GOT3 (cell line): ENCODE measurements around the gene PPP1R13L.

Experiments
- DNase-seq: peaks from one replicate; lab custom pipeline; 2025; ENCODE audit warnings: mixed read lengths; lab: John Stamatoyannopoulos, UW

PPP1R13L gene, protein sequence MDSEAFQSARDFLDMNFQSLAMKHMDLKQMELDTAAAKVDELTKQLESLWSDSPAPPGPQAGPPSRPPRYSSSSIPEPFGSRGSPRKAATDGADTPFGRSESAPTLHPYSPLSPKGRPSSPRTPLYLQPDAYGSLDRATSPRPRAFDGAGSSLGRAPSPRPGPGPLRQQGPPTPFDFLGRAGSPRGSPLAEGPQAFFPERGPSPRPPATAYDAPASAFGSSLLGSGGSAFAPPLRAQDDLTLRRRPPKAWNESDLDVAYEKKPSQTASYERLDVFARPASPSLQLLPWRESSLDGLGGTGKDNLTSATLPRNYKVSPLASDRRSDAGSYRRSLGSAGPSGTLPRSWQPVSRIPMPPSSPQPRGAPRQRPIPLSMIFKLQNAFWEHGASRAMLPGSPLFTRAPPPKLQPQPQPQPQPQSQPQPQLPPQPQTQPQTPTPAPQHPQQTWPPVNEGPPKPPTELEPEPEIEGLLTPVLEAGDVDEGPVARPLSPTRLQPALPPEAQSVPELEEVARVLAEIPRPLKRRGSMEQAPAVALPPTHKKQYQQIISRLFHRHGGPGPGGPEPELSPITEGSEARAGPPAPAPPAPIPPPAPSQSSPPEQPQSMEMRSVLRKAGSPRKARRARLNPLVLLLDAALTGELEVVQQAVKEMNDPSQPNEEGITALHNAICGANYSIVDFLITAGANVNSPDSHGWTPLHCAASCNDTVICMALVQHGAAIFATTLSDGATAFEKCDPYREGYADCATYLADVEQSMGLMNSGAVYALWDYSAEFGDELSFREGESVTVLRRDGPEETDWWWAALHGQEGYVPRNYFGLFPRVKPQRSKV

DNA sequence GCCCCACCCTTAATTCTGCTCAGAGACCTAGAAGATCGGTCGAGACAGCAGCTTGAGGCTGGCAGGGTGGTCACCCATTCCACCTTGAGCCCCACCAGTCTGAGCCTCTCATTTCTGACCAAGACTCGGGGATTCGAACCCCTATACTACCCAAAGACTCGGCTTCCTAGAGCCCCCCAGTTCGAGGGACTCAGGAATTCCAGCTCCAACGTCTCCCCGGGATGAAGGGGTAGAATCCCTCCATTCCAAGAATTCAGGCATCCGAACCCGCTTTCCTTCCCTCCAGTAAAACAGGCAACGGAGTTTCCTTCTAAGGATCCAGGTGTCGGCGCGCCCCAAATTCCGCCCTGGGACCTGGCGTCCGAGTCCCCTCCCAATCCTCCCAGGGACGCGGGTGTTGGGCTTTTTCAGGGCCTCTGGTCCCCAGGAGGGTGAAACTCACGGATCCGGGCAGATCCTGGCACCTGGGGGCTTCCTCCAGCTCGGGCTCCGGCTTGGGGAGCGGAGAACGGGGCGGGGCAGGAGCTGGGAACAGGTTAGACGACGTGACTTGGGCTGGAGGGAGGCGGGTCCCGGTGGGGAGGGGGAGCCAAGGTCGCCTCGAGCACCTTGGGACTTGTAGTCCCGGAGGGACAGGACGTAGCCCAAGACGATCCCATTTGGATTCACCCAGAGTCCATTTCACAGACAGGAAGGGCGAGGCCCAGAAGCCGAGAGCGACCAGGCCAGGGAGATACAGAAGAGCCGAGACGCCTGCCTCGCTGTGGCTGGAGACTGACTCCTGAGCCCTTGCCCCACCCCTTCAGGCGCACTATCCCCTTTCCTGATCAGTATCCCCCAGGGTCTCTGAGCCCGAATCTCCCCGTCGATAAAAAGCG lies at the start of gene PPP1R13L:
Gene PPP1R13L (minus strand): TSS at position 513 of the 878 bp plus-strand sequence. CDS start 6,751 bp downstream, outside the sequence.
- DNase-seq = no peak

DNA sequence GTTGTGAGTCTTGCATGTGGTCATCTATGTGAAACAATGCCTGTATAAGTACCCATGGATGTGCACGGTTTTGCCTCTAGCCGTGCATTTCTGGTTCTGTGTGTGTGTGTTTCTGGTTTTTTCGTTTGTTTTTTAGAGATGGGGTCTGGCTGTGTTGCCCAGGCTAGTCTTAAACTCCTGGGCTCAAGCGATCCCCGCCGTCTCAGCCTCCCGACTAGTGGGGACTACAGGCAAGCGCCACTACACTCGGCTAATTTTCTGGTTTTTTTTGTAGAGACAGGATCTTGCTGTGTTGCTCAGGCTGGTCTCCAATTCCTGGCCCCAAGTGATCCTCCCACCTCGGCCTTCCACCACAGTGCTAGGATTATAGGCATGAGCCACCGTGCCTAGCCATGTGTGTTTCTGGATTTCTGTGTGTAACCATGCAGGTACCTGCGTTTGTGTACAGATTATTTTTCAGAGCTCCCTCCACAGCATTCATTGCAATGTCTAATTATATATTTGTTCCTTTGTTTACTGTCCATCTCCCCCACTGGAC lies 47.0 kb upstream of the PPP1R13L start:
- no peak for DNase-seq

DNA sequence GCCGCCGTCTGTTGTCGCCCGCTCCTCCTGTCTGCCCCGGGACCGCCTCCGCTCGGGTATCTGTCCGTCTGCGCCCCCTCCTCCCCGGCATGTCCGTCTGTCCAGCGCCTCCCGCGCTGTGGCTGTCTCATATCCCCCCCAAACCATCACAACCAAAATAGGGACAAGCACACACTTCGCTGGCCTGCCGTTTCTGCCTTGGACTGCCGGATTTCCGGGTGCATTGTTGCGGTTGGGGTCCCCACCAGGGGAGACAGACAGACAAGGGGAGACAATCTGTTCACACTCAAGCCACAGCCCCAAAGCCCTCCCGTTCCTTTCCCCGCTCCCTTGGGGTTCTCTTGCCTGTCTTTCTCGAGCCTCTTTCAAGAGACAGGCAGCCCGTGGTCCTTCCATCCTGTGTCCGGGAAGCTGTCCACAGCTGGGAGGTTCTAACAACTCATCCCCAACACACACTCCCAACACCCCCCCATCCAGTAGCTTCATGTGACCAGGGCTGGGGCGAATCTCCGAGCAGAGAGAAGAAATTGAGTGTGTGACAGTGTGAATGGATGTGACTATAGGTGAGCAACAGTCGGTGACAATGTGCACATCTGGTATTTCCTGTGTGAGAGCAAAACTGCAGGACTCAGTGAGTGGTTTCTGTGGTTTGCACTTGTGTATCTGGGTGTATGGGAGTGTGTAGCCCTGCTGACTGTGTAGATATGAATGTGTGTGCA lies 46.4 kb upstream of the PPP1R13L start:
- DNase-seq = peak; percentile 59

DNA sequence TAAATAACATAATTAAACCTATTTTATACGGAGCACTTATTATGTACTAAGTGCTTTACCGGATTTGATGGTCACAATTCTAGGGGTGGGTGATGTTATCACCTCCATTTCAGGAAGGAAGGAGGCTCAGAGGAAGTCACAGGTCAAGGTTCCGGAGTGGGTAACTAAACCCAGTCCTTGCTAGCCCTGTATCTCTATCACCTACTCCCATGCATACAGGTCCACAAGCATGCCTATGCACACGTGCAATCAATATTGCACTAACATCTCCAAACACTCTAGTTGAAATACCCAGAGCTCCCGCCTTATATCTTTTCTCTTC lies 45.1 kb upstream of the PPP1R13L start:
- DNase-seq = no peak

DNA sequence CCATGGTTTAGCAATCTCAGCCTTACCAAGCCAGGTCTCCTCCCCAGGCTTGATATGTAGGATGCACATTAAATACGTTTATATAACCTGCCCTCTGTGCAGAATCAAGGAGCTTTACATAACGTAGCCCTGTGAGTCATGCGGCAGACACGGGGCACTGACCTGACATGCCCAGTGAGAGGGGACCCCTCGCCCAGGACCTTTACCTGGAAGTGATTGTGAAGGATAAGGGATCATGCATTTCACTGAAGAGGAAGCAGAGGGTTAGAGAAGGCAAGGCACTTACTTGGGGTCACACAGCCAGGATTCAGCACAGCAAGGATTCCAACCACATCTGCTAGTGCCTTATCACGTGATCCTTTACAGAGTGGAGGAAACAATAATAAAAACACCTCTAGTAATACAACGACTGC lies 44.0 kb upstream of the PPP1R13L start:
- DNase-seq = no peak

DNA sequence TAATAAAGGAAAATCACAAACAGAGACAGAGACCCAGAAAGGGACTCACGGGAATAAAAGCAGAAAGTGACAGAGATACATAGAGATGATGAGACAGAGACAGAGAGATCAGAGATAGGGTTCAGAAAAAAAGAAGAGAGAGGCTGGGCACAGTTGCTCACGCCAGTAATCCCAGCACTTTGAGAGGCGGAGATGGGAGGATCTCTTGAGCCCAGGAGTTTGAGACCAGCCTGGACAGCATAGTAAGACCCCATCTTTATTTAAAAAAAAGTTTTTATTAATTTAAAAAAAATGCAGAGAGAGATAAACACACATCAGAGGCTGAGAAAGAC lies 43.5 kb upstream of the PPP1R13L start:
- no peak for DNase-seq

DNA sequence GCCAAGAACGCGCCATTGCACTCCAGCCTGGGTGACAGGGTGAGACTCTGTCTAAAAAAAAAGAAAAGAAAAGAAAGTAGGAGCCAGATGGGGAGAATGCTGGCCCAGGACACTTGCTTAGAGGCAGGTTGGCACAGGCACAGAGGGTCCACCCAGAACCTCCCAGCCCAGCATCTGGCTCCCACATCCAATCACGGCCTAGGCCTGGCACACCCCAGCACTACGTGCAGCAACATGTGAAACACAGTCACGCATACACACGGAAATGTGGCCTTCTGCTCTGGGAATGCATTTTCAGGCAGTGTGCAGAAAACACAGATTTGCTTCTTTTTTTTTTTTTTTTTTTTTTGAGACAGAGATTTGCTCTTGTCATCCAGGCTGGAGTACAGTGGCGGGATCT lies 42.1 kb upstream of the PPP1R13L start:
- no peak for DNase-seq

DNA sequence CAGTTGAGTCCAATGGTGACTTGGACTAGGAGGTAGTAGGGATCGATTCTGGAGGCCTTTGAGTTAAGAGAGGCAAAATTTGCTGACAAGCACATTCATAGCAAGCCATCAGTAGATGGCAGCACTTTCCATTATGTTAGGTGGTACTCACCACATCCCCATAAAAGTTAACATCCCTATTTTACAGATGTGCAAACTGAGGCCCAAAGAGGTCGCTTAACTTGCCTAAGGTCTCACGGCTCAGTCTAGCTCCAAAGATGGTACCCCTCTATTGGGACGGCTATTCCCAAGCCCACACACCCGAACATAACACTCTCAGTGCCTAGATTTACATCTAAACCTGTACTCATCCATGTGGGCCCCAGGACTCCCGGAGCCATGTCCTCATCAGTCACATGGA lies 41.4 kb upstream of the PPP1R13L start:
- DNase-seq = no peak

DNA sequence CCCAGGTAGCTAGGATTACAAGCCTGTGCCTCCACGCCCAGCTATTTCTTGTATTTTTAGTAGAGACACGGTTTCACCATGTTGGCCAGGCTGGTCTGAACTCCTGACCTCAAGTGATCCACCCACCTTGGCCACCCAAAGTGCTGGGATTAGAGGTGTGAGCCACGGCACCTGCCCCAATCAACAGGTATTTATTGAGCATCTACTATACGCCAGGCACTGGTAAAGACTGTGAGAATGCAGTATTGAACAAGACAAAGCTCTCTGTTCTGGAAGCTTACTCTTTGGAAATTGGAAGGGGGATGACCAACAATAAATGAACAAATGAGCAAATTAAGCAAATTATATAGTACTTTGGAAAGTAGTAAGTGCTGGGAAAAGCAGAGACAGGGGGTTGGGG lies 40.3 kb upstream of the PPP1R13L start:
- no peak for DNase-seq

DNA sequence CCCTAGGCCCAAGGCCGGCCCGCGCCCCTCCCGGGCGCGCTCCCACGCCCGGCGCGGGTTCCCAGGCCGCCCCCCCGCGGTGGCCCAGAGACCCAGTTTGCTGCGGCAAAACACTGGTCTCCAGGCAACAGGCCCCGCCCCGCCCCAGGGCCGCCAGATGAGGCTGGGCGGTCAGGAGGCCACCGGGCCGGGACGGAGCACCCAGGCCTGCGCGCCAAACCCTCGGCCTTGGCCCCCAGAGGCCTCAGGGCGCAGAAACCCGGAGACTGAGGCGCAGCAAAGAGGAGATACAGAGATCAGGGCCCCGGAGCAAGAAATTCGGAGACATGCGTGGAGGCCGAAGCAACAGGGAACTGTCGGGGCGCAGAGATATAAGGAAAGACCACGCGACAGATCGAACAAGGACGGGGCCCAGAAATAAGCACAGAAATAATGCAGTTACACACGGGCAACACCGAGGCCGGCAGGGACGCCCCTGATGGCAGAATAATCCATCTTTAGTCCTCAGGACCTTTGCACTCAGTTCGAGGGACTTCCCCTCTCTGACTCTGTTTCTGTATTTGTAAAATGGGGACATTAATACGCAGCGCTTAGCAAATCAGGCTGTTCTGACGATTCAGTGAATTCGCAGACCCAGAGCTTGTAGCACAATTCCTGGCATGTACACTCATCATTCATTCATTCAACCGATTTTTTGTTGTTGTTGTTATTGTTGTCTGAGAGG lies 39.6 kb upstream of the PPP1R13L start:
- peak; percentile 51 for DNase-seq

DNA sequence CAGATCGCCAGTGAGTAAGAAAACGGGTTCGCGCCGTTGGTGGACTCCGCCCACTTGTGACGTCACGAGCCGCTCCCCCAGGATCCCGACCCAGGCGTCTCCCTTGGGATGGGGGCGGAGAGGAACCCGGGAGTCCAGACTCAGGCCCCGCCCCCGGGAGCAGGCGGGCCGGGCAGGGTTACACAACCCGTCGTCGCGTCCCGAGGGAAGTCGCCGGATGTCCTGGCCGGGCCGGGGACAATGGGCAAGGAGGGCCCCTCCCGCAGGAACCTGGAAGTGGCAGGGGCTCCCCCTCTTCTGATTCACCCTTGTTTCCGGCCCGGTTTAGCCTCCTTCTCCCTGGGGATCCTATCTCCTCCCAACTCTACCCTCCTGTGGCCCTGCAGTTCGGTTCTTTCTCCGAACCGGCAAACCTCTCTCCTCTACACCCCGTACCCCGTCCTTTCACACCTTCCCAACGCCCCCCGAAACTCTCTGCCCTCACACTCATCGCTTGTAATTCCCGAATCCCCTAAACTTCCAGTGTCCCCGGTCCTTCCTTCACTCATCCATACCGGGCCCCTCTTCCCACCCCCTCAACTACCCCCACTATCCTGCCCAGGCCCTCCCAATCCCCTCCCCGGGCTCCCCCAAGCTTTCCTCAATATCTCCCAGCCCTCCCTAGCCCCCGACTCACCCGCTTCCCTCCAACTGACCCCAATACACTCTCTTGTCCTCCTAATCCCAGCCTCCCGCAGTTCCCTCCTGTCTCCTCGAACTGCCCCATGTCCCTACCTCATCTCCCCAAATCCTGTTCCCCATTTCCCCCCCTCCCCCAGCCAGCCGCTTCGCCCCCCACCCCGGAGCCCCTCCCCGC lies 38.8 kb upstream of the PPP1R13L start:
- peak; percentile 70 for DNase-seq

DNA sequence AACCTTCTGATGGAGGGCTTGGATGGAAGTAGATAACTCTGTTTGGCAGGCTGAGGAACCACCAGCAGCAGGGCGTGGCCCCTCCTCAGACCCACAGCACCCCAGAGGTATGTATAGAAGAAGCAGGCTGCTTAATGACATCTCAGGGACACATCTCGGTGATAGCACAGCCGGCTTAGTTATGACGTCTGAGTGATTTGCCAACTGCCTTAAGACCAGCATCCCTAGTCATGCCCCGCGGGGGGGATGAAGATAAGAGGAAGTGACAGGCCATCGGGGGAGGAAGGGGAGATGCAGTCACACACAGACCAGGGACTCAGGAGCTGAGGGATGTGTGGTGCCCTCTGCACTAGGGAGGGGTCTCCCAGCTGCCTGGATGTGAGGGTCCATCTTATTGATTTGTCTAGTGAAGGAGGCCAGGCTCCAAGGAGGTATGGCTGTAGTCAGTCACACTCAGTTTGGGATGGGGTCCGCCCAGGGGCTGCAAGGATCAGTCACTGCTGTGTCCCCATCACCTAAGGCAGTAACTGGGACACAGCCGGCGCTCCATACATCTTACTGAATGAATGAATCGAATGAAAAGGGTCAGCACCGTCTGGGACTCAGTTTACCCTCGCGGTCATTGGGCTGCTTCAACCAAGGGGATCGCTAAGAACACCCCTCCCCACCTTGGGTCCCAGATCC lies 38.1 kb upstream of the PPP1R13L start:
- no peak for DNase-seq

DNA sequence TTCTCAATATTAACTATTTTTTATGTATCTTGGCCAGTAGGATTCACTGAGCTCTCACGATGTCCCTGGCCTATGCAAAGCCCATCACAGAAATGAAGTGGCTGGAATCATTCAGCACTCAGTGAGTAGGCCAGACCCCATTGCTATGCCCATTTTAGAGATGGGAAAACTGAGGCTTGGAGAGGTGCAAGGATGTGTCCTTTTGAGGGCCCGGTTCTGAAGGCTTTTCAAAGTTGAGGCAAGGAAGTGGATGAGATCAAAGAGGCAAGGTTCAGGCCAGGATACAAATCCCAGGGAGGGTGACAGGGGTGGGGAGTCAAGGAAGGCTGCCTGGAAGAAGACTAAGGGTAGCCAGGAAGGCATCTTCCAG lies 37.5 kb upstream of the PPP1R13L start:
- DNase-seq = no peak

DNA sequence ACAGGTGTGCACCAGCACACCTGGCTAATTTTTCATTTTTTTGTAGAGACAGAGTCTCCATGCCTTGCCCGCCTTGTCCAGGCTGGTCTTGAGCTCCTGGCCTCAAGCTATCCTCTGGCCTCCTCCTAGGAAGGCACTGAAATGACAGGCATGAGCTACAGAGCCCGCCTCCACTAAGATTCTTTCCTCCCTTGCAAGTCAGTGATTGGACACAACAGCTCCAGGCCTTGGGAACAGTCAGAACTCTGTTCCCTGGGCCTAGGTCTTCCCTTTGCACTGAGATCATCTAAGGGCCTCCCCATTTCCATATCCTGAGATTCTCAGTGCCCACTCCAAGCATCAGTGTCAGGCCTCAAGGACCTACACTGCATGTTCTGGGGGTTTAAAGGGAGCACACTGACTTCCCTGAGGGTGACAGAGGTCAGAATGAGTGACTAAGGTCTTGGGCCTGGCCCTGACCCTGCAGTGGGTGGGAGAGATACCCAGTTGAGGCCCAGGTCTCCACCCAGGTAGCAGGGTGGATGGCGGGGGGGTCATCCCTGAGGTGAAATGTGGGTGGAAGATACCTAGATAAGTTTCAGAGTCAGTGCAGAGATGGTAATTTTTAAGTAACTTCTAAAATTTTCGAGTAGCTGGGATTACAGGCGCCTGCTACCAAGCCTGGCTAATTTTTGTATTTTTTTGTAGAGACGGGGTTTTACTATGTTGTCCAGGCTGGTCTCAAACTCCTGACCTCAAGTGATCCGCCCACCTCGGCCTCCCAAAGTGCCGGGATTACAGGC lies 36.2 kb upstream of the PPP1R13L start:
- no peak for DNase-seq

DNA sequence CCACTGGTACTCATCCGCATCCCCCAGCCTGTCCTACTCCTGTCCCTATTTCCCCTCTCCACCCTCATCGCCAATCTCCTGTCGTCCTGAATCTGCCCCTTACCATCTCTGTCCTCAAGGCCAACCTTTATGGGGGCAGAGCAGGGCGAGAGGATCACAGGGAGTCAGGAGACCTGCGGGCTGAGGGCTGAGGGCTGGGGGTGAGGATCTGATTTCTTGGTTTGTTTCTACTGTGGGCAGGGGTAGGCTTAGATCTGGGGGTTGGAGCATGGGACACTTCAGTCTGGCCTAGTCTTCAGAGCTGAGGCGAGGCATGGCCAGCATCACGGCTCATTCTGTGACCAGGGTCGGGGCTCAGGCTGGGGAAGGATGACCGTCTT lies 35.4 kb upstream of the PPP1R13L start:
- DNase-seq = no peak

DNA sequence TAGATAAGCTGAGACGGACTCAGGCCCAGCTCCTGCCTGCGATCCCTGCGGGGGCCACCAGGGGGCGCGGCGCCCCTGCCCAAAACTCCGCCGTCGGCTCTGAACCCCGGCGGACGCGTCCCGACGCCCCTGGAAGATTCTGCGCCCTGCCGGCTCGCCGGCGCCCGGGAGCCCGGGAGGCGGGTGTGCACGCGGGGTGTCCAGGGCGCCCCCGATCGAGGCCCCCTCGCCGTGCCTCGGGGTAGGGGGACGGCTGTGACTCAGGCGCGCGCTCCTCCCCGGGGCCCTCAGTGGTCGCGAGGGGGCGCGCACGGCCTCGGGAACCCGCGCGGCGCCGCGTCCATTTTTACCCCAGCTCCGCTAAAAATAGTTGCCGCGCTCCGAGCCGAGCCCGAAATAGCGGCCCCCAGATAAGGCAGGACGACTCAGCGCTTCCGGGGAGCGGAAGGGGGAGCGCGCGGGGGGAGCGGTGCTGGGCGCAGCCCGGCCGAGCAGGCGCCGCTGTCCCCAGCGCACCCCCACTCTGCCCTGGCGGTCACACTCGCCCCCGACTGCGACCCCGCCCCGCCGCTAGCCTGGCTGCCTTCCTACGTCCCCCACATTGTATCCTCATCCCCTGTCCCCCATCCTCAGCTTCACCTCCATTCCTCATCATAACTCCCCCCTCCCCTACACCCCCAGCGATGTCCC lies 34.8 kb upstream of the PPP1R13L start:
- peak; percentile 61 for DNase-seq

DNA sequence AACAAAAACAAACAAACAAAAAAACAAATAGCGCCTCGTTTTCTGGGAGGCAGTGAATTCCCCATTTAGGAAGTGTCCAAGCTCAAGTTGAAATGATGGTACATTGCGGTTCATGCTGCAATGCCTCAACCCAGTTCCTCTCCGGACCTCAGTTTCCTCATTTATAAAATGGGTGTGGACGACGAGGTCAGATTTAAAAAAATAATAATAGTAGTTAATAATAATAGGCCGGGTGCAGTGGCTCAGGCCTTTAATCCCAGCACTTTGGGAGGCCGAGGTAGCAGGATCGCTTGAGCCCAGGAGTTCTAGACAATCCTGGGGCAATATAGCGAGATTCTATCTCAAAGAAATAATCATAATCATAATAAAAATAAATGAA lies 34.3 kb upstream of the PPP1R13L start:
- DNase-seq = no peak

DNA sequence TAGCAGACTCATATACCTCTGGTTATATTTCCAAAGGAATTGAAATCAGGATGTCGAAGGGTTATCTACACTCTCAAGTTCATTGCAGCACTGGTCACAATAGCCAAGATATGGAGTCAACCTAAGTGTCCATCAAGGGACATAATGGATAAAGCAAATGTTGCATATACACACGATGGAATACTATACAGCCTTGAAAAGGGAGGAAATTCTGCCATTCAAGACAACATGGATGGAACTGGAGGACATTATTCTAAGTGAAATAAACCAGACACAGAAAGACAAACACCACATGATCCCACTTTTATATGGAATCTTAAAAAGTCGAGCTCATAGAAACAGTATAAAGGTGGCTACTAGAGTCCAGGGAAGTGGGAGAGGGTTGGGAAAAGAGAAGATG lies 32.5 kb upstream of the PPP1R13L start:
- DNase-seq = no peak
